ENCODE results near the gene RNF40.

RNF40 gene

GRCh38 chr16:30762991-30763725 is 1.0 kb downstream of the RNF40 start:
- DNase-seq (ENCODE audit: low read depth) = no peak

- DNase-seq (ENCODE audit: low read depth) = no peak
Observed at GRCh38 chr16:30764086-30764485, 2.0 kb downstream of the RNF40 start.

GRCh38 chr16:30764816-30765465 is 2.8 kb downstream of the RNF40 start:
- DNase-seq (ENCODE audit: low read depth) = no peak

- DNase-seq (ENCODE audit: low read depth) = no peak
Observed at GRCh38 chr16:30766206-30766932, 4.2 kb downstream of the RNF40 start.

GRCh38 chr16:30766933-30767284 is 4.8 kb downstream of the RNF40 start:
- DNase-seq (ENCODE audit: low read depth) = no peak

GRCh38 chr16:30767767-30768465 is 5.8 kb downstream of the RNF40 start:
- no peak for DNase-seq (ENCODE audit: low read depth)

- DNase-seq (ENCODE audit: low read depth) = no peak
Observed at GRCh38 chr16:30768583-30769181, 6.6 kb downstream of the RNF40 start.

GRCh38 chr16:30769379-30770089 is 7.4 kb downstream of the RNF40 start:
- no peak for DNase-seq (ENCODE audit: low read depth)

- DNase-seq (ENCODE audit: low read depth) = no peak
Observed at GRCh38 chr16:30771726-30772125, 9.6 kb downstream of the RNF40 start.

- no peak for DNase-seq (ENCODE audit: low read depth)
Observed at GRCh38 chr16:30773826-30774225, 11.7 kb downstream of the RNF40 start.

- DNase-seq (ENCODE audit: low read depth) = no peak
Observed at GRCh38 chr16:30774367-30775130, 12.4 kb downstream of the RNF40 start.

GRCh38 chr16:30775131-30775391 is 12.9 kb downstream of the RNF40 start:
- DNase-seq (ENCODE audit: low read depth) = no peak

GRCh38 chr16:30775392-30776188 is 13.5 kb downstream of the RNF40 start:
- peak; percentile 32 for DNase-seq (ENCODE audit: low read depth)

- DNase-seq (ENCODE audit: low read depth) = no peak
Observed at GRCh38 chr16:30777591-30778297, 15.6 kb downstream of the RNF40 start.

- DNase-seq (ENCODE audit: low read depth) = no peak
Observed at GRCh38 chr16:30778549-30779244, 16.6 kb downstream of the RNF40 start.

- DNase-seq (ENCODE audit: low read depth) = no peak
Observed at GRCh38 chr16:30779596-30779995, 17.5 kb downstream of the RNF40 start.

GRCh38 chr16:30780021-30780420 is 17.9 kb downstream of the RNF40 start:
- DNase-seq (ENCODE audit: low read depth) = no peak

GRCh38 chr16:30780549-30780948 is 18.4 kb downstream of the RNF40 start:
- DNase-seq (ENCODE audit: low read depth) = no peak

All from stimulated activated CD8-positive, alpha-beta memory T cell treated with anti-CD3 and anti-CD28 coated beads, Interleukin-12 subunit alpha, Interleukin-12 subunit beta, amount 100 ng/mL, for 4 hours (primary cell).